GM19452 (cell line): ENCODE data around the gene GDE1.

ENCODE experiments used
- ATAC-seq: cut with Tn5 transposase; IDR thresholded peaks from one replicate; pipeline ENCODE4 v1.9.1; 2021; ENCODE audit not compliant: unreplicated experiment

The GDE1 gene

DNA sequence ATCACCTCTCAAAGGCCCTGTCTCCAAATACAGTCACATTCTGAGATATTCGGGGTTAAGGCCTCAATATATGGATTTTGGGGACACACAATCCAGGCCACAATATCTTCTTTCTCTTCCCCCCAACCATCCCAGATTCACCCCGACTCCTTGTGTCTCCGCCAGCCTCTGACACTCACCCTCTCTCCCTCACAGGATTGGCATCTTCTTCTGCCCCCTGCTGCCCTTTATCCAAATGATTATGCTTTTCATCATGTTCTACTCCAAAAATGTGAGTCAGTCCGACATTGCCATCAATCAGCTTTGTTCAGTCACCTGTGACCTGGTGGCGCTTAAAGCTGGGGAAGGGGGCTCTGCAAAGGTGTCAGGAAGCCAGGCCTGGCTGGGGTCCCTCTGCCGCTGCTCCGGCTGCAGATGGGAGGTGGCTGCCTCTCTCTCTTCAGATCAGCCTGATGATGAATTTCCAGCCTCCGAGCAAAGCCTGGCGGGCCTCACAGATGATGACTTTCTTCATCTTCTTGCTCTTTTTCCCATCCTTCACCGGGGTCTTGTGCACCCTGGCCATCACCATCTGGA lies 35.1 kb downstream of the GDE1 start:
- no peak for ATAC-seq

DNA sequence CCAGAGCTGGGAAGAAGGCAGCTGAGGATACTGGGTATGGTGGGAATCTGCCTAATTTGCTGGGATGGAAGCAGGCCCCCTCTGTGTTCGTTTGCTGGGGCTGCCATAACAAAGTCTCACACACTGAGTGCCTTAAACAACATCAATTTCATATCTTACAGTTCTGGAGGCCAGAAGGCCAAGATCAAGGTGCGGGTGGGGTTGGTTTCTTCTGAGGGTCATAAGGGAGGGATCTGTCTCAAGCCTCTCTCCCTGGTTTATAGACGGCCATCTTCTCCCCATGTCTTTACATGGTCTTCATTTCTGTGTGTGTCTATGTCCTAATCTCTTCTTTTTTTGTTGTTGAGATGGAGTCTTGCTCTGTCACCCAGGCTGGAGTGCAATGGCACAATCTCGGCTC lies 35.8 kb downstream of the GDE1 start:
- no peak for ATAC-seq

GRCh38 chr16:19485611-19486010 lies 36.3 kb downstream of the GDE1 start:
- ATAC-seq, result no peak

- ATAC-seq, result no peak
These were observed 37.8 kb downstream of the GDE1 start for GRCh38 chr16:19484096-19484495.

DNA sequence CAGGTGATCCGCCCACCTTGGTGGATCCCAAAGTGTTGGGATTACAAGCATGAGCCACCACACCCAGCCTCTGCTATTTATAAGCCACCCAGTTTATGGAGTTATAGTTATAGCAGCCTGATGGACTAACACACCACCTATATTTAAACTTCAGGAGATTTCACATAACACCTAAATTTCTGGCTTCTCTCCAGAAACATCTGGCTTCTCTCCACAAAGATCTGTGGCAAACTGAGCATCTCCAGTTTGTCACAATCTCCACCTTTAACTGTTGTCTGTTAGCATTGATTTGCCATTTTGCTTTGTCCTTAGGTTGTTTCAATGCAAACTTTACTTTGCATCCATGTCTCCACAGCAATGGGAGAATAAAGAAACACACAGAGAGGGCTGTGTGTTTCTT lies 39.6 kb downstream of the GDE1 start:
- no peak for ATAC-seq

GRCh38 chr16:19481769-19482168 lies 40.1 kb downstream of the GDE1 start:
- ATAC-seq, result no peak

- ATAC-seq, result no peak
These were observed 40.6 kb downstream of the GDE1 start for GRCh38 chr16:19481296-19481695.

- no peak for ATAC-seq
These were observed 42.6 kb downstream of the GDE1 start for GRCh38 chr16:19479302-19479721.

GRCh38 chr16:19478505-19478904 lies 43.4 kb downstream of the GDE1 start:
- no peak for ATAC-seq

- no peak for ATAC-seq
These were observed 47.3 kb downstream of the GDE1 start for GRCh38 chr16:19474617-19475016.

- no peak for ATAC-seq
These were observed 49.4 kb downstream of the GDE1 start for GRCh38 chr16:19472482-19472881.

DNA sequence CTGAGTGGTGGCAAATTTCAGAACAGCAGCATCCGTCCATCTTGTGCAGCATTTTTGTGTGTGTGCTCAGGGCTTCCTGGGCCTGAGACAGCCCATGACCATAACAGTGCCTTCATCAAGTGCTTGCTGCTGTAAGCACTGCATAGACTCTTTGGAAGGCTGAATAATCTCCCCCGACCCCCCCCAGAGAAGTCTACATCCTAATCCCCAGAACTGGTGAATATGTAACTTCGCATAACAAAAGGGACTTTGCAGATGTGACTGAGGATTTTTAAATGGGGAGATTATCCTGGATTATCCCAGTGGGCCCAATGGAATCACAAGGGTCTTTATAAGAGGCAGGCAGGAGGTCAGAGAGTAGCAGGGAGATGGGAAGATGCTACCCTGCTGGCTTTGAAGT lies 53.6 kb downstream of the GDE1 start:
- no peak for ATAC-seq

GRCh38 chr16:19463468-19464315 lies 58.2 kb downstream of the GDE1 start:
- ATAC-seq, result no peak

GRCh38 chr16:19460397-19460796 lies 61.5 kb downstream of the GDE1 start:
- no peak for ATAC-seq

DNA sequence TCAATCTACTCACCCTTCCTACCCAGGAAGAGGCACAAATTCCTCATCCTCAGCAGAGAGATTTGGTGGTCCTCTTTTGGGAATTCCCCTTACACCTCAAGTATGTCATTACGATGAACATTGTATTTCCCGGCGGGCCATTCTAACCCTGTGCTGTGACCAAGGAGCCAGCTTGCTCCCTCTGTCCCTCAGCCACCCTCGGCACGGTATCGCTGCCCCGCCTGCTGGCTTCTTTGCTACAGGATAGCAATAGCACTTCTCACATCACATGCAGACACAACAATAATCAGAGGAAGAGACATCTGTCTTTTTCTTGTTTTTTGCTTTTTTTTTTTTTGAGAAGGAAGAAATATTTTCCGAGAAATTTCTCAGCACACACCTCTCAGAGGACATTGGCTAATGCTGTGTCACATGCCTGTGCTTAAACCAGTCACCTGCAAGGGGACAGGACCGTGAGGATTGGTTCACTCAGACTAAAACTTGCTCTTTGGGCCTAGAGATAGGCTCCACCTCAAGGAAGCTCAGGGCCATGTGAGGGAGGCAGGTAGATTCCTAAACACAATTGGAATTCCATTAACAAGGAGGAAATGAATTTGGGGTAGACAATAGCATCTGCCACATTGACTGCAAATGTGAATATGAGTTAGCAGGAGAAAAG lies 63.0 kb downstream of the GDE1 start:
- no peak for ATAC-seq
